Lung microvascular endothelial cell (primary cell): ENCODE measurements around the gene OR6C65. TPM values are rescaled to one million over a fixed set of nuclear protein-coding genes. Genes with fewer than 3 reads are reported as not detected.

Source experiments
- DNase-seq, 2 donors: peaks; one replicate each; pipeline versions ENCODE4 v3.0.0 to v3.0.0-alpha.2; 2010; ENCODE audit warnings: low read depth in 2 of 2
- total RNA-seq: library from RNA; depleted of rRNA; stranded (reverse); fragments of >200 nt; gene quantifications from 2 replicates; pipeline ENCODE4 v1.2.1, GENCODE V29; 2014

The OR6C65 gene
- total RNA-seq, 1 donor from 2014 or later, result not detected

DNA sequence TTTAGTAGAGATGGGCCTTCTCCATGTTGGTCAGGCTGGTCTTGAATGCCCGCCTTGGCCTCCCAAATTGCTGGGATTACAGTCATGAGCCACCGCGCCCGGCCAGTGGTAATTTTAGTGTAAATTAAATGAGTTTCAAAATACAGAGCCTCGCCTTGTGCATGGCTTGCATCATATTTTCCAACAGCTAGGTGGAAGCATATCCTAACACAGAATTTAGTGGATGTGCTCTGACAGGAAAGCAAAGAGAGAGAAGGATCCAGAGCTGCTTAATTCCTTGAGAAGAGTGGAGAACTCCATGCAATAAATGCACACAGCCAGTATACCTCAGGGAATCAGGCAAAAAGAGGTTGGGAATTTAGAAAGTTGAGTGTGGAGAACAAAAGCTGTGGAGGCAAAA, 46.0 kb downstream of the OR6C65 start:
- DNase-seq, result no peak

DNA sequence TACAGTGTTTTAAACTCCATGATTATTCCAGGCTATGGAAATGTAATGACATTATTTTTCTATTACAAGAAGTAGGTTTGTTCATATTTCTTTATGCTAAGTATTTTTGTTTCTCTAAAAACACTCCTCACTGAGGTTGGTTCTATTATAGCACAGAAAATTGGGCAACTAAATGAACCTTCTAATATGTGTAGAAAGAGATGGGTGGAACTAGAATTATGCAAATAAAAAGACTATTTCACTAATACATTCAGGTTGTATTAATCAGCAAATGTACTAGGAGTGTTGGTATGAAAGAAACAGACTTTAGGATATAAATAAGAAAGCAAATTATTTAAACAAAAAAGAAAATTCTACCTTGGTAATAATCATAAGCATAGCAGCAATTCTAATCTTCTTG, 48.5 kb downstream of the OR6C65 start:
- no peak for DNase-seq

Other genes with a start within 250 kb of the OR6C65 start
- not detected in 2 replicates for gene OR10A7, start 179.5 kb upstream of the OR6C65 start, total RNA-seq
- gene OR6C74, start 155.9 kb upstream of the OR6C65 start, total RNA-seq, result not detected in 2 replicates
- gene OR6C6, start 104.0 kb upstream of the OR6C65 start, total RNA-seq, result not detected in 2 replicates
- not detected in 2 replicates for gene OR6C1, start 86.2 kb upstream of the OR6C65 start, total RNA-seq
- not detected in 2 replicates for gene OR6C3, start 69.8 kb upstream of the OR6C65 start, total RNA-seq
- not detected in 2 replicates for gene OR6C75, start 37.6 kb upstream of the OR6C65 start, total RNA-seq
- gene OR6C76, start 25.7 kb downstream of the OR6C65 start, total RNA-seq, result not detected in 2 replicates
- gene OR6C2, start 43.5 kb downstream of the OR6C65 start, total RNA-seq, result not detected in 2 replicates
- not detected in 2 replicates for gene OR6C70, start 69.6 kb downstream of the OR6C65 start, total RNA-seq
- gene OR6C68, start 91.8 kb downstream of the OR6C65 start, total RNA-seq, result not detected in 2 replicates
- not detected in 2 replicates for gene OR6C4, start 149.1 kb downstream of the OR6C65 start, total RNA-seq
- gene OR2AP1, start 171.9 kb downstream of the OR6C65 start, total RNA-seq, result not detected in 2 replicates
- not detected in 2 replicates for gene OR10P1, start 236.4 kb downstream of the OR6C65 start, total RNA-seq